NCI-H748 treated with DMSO at 0.1 percent for 48 hours (cell line): Measurements from ENCODE around the gene CHST2.
"Not testable (repeated sequence)": the region's sequence is repeated elsewhere in the genome, so short reads cannot be mapped to it uniquely, and the experiment has no call there.

Source experiments
- DNase-seq: peaks from one replicate; lab custom pipeline; 2025; lab: John Stamatoyannopoulos, UW

The CHST2 gene, protein sequence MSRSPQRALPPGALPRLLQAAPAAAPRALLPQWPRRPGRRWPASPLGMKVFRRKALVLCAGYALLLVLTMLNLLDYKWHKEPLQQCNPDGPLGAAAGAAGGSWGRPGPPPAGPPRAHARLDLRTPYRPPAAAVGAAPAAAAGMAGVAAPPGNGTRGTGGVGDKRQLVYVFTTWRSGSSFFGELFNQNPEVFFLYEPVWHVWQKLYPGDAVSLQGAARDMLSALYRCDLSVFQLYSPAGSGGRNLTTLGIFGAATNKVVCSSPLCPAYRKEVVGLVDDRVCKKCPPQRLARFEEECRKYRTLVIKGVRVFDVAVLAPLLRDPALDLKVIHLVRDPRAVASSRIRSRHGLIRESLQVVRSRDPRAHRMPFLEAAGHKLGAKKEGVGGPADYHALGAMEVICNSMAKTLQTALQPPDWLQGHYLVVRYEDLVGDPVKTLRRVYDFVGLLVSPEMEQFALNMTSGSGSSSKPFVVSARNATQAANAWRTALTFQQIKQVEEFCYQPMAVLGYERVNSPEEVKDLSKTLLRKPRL

DNA sequence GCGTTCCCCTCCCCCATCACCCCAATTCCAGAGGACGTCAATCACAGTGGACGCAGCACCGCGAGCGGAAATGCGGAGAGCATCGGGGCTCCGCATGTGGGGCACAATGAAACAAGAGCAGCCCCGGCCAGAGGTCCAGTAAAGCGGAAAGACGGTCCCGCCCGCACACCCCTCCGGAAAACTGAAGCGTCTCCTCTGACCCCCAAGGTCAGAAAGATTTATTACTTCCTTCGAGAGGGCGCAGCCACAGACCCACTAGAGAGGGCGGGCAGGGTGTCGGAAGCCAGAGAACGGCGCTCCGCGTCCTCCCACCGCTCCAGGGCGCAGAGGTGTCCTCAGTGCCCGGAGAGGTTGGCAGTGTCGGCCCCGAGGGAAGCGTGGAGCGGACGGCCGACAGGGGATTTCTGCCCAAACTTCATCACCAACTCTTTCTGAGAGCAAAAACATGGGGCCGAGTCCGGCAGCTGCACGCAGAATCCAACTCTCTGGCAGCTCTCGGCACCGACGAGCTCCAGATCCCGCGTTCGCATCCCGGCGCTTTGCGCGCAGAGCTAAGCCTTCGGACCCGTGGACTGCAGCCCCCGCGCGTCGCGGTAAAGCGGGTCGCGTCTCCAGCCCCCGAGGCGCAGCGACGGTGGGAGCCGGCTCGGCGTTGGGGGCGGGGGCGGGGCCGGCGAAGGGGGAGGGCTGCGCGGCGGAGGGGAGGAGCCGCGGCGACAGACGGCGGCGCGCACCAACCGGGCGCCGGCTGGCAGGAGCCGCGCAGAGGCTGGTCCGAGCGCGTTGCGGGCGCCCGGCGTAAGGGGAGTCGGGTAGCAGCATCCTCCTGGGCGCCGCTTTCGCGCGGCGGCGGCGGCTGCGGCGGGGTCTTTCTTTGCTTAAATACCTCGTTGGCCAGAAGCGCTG lies at the start of gene CHST2:
CHST2 (plus strand) TSS at position 763 of the 906 bp plus-strand sequence. CDS start 1,046 bp downstream, outside the sequence.
- DNase-seq = no peak

DNA sequence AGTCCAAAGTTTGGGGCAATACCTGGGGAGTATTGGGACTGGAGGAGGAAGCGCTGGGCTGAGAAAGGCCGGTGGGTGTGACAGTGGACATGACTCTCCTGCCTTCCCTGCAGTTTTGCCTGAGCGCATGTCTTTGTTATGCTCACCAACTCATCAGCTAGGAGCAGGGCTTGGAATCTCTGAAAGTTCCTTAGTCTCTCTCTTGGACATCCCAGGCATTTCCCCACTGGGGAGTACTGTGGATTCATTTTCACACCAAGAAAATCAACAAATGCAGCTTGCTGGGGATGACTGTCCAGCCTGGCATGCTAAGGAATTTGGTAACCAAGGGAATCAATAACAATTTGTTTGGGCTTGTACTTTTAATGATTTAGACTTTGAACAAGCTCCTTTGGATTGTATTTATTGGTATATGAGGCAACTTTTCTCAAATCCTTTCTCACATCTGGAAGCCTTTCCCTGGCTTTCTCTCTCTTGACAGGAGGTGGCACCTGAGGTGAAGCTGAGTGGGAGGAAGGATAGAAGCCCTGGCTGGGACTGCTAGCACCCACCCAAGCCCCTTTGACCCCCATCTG lies 48.5 kb upstream of the CHST2 start:
- no peak for DNase-seq

DNA sequence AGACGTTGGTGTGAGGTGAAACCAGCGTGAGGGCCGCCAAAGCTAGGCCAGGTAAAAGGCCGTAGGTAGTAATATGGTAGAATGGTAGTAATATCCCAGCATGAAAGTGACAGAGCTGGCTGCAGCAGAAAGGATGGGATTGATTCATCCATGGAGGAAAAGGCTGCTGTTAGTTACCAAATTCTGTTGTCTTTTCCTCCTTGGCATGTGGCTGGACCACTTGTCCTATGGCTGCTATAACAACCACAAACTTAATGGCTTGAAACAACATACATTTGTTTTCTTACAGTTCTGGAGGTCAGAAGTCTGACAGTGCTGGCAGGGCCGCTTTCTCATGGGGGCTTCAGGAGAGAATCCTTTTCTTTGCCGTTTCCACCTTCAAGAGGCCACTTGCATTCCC lies 47.8 kb upstream of the CHST2 start:
- DNase-seq = no peak

DNA sequence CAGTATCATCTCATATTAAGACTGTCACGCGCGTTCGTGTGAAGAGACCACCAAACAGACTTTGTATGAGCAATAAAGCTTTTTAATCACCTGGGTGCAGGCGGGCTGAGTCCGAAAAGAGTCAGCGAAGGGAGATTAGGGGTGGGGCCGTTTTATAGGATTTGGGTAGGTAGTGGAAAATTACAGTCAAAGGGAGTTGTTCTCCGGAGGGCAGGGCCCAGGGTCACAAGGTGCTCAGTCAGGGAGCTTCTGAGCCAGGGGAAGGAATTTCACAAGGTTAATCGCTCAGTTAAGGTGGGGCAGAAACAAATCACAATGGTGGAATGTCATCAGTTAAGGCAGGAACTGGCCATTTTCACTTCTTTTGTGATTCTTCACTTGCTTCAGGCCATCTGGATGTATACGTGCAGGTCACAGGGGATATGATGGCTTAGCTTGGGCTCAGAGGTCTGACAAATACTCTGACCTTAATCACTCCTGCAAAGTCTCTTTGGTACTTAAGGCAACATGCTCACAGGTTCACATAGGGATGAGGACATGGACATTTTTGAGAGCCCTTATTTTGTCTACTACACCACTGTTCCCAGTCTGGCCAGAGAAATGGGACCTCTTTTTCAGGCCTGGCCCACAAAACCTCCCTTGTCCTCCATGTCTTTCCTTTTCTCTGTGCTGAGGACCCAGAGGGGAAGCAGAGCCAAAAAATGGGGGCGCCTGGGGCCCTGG lies 47.1 kb upstream of the CHST2 start:
- DNase-seq = not testable (repeated sequence)

DNA sequence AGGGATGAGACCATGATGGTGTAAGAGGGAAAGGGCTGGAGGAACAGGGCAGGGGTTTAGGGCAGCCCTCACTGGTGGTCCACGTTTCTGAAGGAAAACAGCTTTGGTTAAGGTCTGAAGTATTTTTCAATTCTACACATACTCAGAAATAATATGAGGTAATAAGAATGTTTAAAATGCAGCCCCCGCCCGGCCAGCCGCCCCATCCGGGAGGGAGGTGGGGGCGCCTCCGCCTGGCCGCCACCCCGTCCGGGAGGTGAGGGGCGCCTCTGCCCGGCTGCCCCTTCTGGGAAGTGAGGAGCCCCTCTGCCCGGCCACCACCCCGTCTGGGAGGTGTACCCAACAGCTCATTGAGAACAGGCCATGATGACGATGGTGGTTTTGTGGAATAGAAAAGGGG lies 46.0 kb upstream of the CHST2 start:
- not testable (repeated sequence) for DNase-seq

DNA sequence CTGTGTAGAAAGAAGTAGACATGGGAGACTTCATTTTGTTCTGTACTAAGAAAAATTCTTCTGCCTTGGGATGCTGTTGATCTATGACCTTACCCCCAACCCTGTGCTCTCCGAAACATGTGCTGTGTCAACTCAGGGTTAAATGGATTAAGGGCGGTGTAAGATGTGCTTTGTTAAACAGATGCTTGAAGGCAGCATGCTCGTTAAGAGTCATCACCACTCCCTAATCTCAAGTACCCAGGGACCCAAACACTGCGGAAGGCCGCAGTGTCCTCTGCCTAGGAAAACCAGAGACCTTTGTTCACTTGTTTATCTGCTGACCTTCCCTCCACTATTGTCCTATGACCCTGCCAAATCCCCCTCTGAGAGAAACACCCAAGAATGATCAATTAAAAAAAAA lies 45.6 kb upstream of the CHST2 start:
- DNase-seq = not testable (repeated sequence)

DNA sequence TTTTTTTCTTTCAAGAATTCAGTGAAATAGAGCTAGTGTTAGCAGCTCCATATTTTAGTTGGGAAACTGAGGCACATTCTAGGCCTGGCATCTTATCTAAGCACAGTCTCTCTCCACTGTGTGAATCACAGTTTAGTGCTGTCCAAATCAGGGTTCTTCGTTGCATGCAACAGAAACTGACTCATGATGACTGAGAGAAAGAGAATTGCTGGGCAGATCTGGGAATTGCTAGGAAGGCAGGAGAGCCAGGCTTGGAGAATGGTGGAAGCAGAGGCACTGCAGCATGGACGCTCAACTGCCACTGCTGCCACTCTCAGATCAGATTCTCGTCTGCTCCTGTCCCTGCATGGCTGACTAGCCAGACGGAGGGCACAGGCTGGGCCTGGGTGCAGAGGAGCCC lies 40.7 kb upstream of the CHST2 start:
- DNase-seq = no peak

DNA sequence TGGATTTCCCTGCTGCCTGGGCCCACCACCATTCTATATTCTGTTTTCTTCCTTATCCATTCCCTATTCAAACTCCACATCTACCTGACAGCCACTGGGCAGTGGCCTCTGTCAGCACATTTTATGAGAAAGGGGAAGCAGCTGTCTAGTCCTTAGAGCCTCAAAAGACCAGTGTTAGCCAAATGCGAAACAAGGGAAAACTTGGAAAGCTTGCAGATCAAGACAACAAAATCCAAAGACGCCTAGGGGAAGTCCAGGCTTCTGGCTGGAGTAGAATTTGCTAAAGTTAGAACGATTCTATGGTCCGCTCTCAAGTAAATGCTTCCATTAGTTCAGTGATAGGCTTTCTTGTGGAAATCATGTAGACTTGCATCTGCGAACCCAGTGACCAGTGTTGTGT lies 39.4 kb upstream of the CHST2 start:
- DNase-seq = no peak

DNA sequence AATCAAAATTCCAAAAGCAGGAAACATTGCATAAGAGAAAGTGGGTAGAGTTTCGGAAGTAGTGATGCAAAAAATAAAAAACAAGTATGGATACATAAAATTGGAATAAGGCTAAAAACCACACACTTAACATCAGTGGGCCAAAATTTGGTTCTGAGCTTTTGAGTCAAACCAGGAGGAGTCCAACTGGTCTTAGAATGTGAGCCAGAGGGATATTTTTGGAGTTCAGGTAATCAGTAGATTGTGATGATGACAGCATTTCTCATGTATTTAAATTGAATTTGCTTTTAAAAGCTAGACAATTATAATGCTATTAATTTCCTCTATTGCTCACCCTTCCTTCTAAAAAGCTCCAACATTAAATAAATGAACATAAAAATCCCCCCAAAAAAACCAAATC lies 38.2 kb upstream of the CHST2 start:
- no peak for DNase-seq

DNA sequence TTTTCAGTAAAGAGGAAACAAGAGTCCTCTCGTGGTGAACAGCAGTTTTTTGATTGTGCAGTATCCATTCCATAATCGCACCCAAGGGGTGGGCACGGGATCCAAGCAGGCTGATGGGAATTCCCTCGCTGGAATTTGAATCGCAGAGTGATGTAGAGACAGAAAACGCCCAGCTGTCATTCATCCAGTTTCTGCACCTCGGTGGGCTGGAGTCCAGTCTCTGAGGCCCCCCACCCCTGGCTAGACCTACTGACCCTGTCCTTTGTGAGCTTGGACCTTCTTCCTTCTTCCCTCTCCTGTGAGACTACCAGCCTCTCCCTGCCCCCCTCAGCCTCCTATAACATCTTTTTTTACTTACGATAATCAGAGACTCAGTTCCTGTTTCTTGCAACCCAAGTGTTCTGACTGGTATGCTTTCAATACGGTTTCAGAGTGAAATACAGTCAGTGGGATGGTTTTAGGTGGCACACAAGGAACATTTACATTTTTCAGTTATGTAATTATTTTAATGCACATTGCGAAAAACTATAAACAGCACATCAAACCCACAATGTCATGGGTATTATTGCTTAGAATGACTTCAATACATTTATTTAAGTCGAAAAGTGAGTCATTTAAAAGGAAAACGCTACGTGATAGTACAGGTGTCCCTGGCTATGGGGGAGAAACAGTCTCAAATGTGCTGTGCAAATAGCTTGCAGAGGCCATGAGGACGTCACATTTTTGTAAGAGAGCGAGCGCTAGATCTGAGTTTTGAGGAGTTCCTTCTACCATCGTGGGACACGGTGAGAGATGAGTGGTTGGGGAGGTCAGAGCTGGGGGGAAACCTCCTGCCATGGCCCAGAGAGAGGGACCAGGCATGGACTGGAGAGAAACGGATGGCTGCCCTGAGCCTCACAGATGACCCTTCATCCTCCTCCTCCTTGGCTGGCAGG lies 37.5 kb upstream of the CHST2 start:
- no peak for DNase-seq

DNA sequence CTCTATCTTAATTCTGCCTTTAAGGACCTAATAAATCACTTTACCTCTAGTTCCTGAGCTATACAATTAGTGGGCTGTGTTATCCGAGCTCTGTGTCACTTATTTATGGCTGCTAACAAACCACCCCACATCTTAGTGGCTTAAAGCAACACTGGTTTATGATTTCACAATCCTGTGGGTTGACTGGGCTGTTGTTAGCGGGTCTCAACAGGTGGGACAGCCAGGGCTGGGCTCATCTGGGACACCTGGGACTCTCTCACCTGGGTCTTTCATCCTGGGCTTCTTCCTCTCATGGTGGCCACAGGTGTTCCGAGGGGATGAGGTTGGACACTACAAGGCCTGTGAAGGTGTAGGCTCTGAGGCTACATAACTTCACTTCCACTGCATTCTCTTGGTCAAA lies 35.8 kb upstream of the CHST2 start:
- DNase-seq = no peak

DNA sequence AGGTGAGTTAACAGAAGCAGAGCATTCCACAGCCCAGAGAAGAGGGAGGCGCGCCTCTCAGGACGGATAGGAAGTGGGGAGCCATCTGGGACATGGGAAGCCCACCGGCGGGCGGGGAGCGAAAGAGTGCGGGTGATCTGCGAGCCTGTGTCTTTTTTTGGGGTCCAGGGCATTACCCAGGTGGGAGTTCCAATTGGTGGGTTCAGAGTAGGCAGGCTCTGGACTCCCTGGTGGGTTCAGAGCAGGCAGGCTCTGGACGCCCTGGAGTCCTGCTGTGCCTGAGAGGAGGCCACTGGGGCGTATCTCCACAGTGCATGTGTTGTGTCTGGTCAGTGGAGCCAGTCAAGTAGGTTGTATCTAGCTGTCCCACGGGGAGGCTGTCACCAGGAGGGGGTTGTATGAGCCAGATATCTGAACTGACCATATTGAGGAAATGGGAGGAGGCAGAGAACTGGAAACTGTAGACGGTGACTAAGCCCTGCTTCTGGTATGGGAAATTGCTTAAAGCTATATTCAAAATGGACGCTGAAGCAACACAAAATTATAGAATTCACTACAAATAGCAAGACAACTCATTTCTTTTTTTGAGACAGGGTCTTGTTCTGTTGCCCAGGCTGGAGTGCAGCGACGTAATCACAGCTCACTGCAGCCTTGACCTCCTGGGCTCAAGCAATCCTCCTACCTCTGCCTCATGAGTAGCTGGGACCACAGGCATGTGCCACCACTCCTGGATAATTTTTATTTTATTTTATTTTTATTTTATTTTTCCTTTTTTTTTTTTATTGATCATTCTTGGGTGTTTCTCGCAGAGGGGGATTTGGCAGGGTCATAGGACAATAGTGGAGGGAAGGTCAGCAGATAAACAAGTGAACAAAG lies 34.5 kb upstream of the CHST2 start:
- DNase-seq = no peak

DNA sequence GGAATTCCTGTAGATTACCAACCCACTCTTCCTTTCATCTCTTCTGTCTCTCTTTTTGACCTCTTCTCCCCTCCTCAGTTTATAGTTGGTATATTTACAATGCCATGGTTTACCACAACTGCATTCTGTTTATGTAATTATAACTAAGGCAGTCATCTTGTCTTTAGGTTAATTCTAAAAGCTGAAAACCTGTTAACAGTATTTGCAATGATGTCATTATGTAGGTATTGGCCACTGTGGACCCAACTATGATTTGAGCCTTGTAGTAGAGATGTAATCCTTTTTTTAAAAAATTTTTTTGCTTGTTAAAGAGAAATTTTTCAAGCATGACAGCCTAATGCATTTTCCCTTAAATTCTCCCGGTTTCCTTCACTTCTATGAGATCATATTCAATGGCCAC lies 30.7 kb upstream of the CHST2 start:
- no peak for DNase-seq

DNA sequence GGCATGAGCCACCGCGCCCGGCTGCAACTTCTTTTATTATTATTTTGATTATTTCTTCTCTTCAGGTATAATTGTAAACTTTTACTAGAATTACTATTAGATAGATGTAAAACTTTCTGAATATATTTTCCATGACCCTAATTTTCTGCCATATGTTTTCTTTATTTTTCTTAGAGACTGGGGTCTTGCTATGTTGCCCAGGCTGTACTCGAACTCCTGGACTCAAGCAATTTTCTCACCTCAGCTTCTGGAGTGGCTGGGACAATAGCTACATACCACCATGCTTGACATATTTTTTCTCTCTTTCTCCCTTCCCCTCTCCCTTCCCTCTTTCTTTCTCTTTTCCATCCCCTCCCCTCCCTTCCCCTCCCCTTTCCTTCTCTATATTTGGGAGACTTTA lies 29.6 kb upstream of the CHST2 start:
- DNase-seq = no peak

DNA sequence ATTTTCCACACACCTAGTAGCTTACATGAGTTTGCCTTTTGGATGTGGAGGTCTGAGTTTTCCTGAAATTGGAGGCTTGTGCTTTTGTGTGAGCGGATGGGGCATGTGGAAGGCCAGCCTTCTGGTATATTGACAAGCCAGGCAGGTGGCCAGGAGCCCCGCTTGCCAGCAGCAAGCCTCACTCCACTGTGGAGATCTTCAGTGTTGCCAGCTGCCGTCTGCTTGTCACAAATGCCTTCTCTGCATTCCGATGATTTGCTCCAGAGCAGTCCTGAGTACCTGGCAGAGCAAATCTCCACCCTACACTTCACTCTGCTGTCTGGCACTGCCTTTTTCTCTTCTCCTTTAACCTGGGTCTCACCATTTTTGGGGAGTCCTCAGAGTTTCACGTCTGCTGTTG lies 29.1 kb upstream of the CHST2 start:
- DNase-seq = no peak

DNA sequence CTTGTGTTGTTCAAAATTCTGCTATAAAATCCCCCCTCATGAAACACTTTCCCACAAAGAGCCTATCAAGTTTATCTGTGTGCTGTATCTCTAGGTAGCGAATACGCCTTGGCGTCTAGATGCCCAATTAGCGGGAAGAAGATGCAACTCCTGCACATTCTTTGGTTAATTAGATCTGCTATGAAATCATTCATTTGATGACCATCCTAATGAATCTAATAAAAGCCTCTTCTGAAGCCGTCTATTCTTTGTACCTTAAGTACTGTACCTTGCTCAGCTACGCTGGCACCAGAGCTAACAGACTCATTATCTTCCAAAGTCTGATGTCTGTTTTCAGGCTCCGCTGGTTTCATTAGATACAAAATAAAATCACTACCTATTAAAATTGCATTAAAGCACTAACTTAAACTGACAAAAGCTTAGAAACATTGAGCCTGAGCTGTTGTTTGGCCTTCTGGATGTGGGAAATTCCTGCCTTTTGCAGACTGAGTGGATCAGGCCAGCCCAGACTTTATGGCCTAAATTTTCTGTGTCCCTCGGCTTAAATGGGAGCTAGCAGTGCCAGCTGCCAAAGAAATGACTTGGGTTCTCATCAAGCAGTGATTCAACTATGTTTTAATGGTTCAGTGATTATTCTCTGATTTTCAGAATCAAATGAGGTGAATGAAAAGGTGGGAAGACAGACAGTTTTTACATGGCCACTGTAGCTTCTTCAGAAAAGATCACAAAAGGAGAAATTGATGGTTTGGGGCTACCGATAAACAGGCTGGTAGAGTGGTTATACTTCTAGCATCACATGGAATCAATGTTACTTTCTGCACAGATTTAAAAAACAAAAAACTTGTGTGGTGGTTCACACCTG lies 28.4 kb upstream of the CHST2 start:
- no peak for DNase-seq

DNA sequence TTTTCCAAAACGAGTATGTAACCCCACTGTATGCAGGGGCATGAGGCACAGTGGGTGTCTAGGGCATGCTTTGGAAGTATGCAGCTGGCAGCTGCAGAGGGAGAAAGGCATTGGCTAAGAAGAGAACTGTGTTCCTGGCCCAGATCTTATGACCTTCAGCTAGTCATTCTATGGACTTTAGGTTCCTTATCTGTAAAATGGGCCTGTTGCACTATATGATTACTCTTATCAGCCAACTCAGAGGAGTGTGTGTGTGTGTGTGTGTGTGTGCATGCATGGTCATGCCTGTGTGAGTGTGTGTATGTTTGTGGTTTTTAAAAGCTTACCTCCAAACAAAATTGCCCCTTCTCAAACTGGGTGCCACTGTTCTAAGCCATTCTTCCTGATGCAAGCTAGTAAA lies 27.4 kb upstream of the CHST2 start:
- DNase-seq = no peak

DNA sequence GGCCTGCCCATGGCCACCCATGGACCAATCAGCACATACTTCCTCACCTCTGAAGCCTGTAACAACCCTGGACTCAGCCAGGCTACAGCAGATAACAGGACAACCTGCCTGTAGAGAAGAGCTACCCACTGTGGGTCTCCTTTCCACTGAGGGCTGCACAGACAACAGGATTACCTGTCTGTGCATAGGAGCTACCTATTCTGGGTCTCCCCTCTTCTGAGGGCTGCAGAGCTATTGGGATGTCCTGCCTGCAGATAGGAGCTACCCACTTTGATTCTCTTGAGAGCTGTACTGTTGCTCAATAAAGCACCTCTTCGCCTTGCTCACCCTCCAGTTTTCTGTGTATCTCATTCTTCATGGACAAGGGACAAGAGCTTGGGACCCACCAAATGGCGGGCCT lies 23.8 kb upstream of the CHST2 start:
- DNase-seq = no peak
